ENCODE results near the gene DHX57.

DHX57 gene

GRCh38 chr2:38875576-38876367, at the start of gene DHX57, which contains the start of gene MORN2:
DHX57 (minus strand) TSS chr2:38875934; CDS start chr2:38868405, 7,529 bp downstream.
MORN2 (plus strand) TSS chr2:38875976.
- peak; percentile 74 for DNase-seq

- no peak for DNase-seq
Observed at GRCh38 chr2:38922902-38923301, 47.2 kb upstream of the DHX57 start.

- no peak for DNase-seq
Observed at GRCh38 chr2:38922389-38922788, 46.7 kb upstream of the DHX57 start.

- no peak for DNase-seq
Observed at GRCh38 chr2:38912619-38913018, 36.9 kb upstream of the DHX57 start.

GRCh38 chr2:38911191-38911590, 35.5 kb upstream of the DHX57 start:
- DNase-seq, result no peak

GRCh38 chr2:38909872-38910271, 34.1 kb upstream of the DHX57 start:
- no peak for DNase-seq

GRCh38 chr2:38907743-38908562, 32.2 kb upstream of the DHX57 start:
- no peak for DNase-seq

GRCh38 chr2:38907242-38907641, 31.5 kb upstream of the DHX57 start:
- no peak for DNase-seq

- no peak for DNase-seq
Observed at GRCh38 chr2:38905251-38905650, 29.5 kb upstream of the DHX57 start.

- no peak for DNase-seq
Observed at GRCh38 chr2:38900726-38901125, 25.0 kb upstream of the DHX57 start.

GRCh38 chr2:38898256-38898655, 22.5 kb upstream of the DHX57 start:
- DNase-seq, result no peak

- DNase-seq, result no peak
Observed at GRCh38 chr2:38892819-38893218, 17.1 kb upstream of the DHX57 start.

- DNase-seq, result no peak
Observed at GRCh38 chr2:38889575-38889974, 13.8 kb upstream of the DHX57 start, which contains the start of gene ARHGEF33. ARHGEF33 (plus strand) TSS chr2:38889875; CDS start chr2:38919448, 29,573 bp downstream.

GRCh38 chr2:38889045-38889444, 13.3 kb upstream of the DHX57 start:
- no peak for DNase-seq

GRCh38 chr2:38887902-38888554, 12.3 kb upstream of the DHX57 start:
- DNase-seq, result no peak

GRCh38 chr2:38887347-38887746, 11.6 kb upstream of the DHX57 start:
- DNase-seq, result no peak

GRCh38 chr2:38886063-38886462, 10.3 kb upstream of the DHX57 start:
- DNase-seq, result no peak

- no peak for DNase-seq
Observed at GRCh38 chr2:38876407-38876806, 673 bp upstream of the DHX57 start.

GRCh38 chr2:38875227-38875575, 533 bp downstream of the DHX57 start:
- DNase-seq, result no peak

- no peak for DNase-seq
Observed at GRCh38 chr2:38873763-38874162, 2.0 kb downstream of the DHX57 start.

GRCh38 chr2:38871432-38871831, 4.3 kb downstream of the DHX57 start:
- no peak for DNase-seq

- DNase-seq, result no peak
Observed at GRCh38 chr2:38866773-38867443, 8.8 kb downstream of the DHX57 start.
